K562 (cell line): Measurements from ENCODE around the gene CNOT11. TPM values are rescaled to one million over a fixed set of nuclear protein-coding genes. Genes with fewer than 3 reads are reported as not detected.

Experiments
- CBX1 ChIP-seq: sonication (generic); IDR thresholded peaks from 2 replicates; pipeline ENCODE4 v1.6.1; 2016; ENCODE audit warnings: antibody characterized with exemption, low read depth, mild to moderate bottlenecking
- CSDE1 ChIP-seq, 2 experiments: fragments of 450-650 bp; IDR thresholded peaks; 2 replicates each; pipeline ENCODE4 v1.6.1; 2016; ENCODE audit warnings: mild to moderate bottlenecking in 1 of 2
- FOXA3 ChIP-seq, 2 experiments: fragments of 450-650 bp in 1 of 2; sonication (generic) in 1 of 2; formaldehyde crosslinking; IDR thresholded peaks in 1 of 2; conservative IDR thresholded peaks in 1 of 2; 2 replicates each; pipeline versions ENCODE4 v1.4.0 to v1.8.0; 2020 to 2022; ENCODE audit warnings: mild to moderate bottlenecking in 2 of 2, missing genetic modification reagents in 1 of 2
- HMG20B ChIP-seq: fragments of 250-450 bp; sonication (Bioruptor Pico); IDR thresholded peaks from 2 replicates; pipeline ENCODE4 v1.5.0; 2021; ENCODE audit warnings: mild to moderate bottlenecking
- KLF1 ChIP-seq: fragments of 450-650 bp; IDR thresholded peaks from 2 replicates; pipeline ENCODE4 v1.6.1; 2016; ENCODE audit warnings: missing genetic modification characterization, missing compliant biosample characterization
- MEF2A ChIP-seq: IDR thresholded peaks from 2 replicates; pipeline ENCODE4 v1.6.1; 2011; ENCODE audit warnings: low read depth, mild to moderate bottlenecking, low read length, moderate library complexity; ENCODE audit not compliant: control insufficient read depth
- NRF1 ChIP-seq, 2 experiments: fragments of 450-650 bp; IDR thresholded peaks in 1 of 2; conservative IDR thresholded peaks in 1 of 2; 2 replicates each; pipeline ENCODE4 v1.6.1; 2014; ENCODE audit warnings: mild to moderate bottlenecking in 2 of 2
- RB1 ChIP-seq: fragments of 450-650 bp; IDR thresholded peaks from 2 replicates; pipeline ENCODE4 v1.6.1; 2017; ENCODE audit warnings: low read depth, mild to moderate bottlenecking
- ZBTB8A ChIP-seq: fragments of 450-650 bp; IDR thresholded peaks from 2 replicates; pipeline ENCODE4 v1.6.1; 2018; ENCODE audit warnings: mild to moderate bottlenecking, moderate library complexity; ENCODE audit not compliant: partially characterized antibody
- ZNF121 ChIP-seq: sonication (generic); formaldehyde crosslinking; conservative IDR thresholded peaks from 2 replicates; pipeline ENCODE4 v1.8.0; 2022; ENCODE audit warnings: missing genetic modification reagents
- ZNF143 ChIP-seq: sonication (generic); formaldehyde crosslinking; IDR thresholded peaks from 2 replicates; pipeline ENCODE4 v1.9.0; 2022; ENCODE audit warnings: mild to moderate bottlenecking, missing genetic modification reagents
- ZNF165 ChIP-seq: fragments of 250-450 bp; sonication (Bioruptor Pico); IDR thresholded peaks from 2 replicates; pipeline ENCODE4 v1.4.0; 2020; ENCODE audit warnings: borderline replicate concordance
- ZNF24 ChIP-seq: fragments of 450-650 bp; IDR thresholded peaks from 2 replicates; pipeline ENCODE4 v1.6.1; 2016
- ZNF274 ChIP-seq: IDR thresholded peaks from 2 replicates; pipeline ENCODE4 v1.6.1; 2011; ENCODE audit warnings: low read depth, mild to moderate bottlenecking, low read length, moderate library complexity, borderline replicate concordance
- ZNF75A ChIP-seq: fragments of 450-650 bp; formaldehyde crosslinking; IDR thresholded peaks from 2 replicates; pipeline ENCODE4 v1.4.0; 2020; ENCODE audit warnings: mild to moderate bottlenecking
- ZNF785 ChIP-seq: fragments of 250-450 bp; sonication (Bioruptor Pico); IDR thresholded peaks from 2 replicates; pipeline ENCODE4 v1.4.0; 2020; ENCODE audit warnings: mild to moderate bottlenecking
- polyA plus RNA-seq, 8 experiments: library from polyadenylated mRNA; depleted of rRNA in 4 of 8; stranded (reverse) in 5 of 8; unstranded in 3 of 8; fragments of >200 nt; fragmentation: Nextera tagmentation in 2 of 8; fragmentation: Illumina TruSeq in 1 of 8; extraction: Ambion mirVana in 2 of 8; extraction: Trizol in 1 of 8; gene quantifications; 2 replicates each; pipeline versions ENCODE4 v1.2.1 to v1.2.3, GENCODE V29; 2011 to 2014; ENCODE audit warnings: inconsistent platforms in 1 of 8, missing spikeins in 1 of 8
- total RNA-seq, 7 experiments: library from RNA; depleted of rRNA in 6 of 7; stranded (reverse); fragments of >200 nt in 6 of 7; fragmentation: Illumina TruSeq in 2 of 7; extraction: Trizol in 2 of 7; gene quantifications; 2 replicates each; pipeline versions ENCODE4 v1.2.1 to v1.2.3, GENCODE V29; 2011 to 2021; ENCODE audit warnings: low replicate concordance in 1 of 7
- TF ChIP-seq, protein P1 (sequence below): sonication (generic); formaldehyde crosslinking; IDR thresholded peaks from 2 replicates; pipeline ENCODE4 v1.8.1; 2023; ENCODE audit warnings: mild to moderate bottlenecking, missing genetic modification reagents
- TF ChIP-seq, protein P2 (sequence below): fragments of 200-800 bp; sonication (Bioruptor generic); IDR thresholded peaks from 2 replicates; pipeline ENCODE4 v1.6.1; 2017; ENCODE audit warnings: missing genetic modification characterization, missing compliant biosample characterization
- TF ChIP-seq, protein P3 (sequence below): sonication (generic); formaldehyde crosslinking; IDR thresholded peaks from 2 replicates; pipeline ENCODE4 v1.5.0; 2020; ENCODE audit warnings: missing genetic modification reagents
- TF ChIP-seq, protein P4 (sequence below): fragments of 450-650 bp; IDR thresholded peaks from 2 replicates; pipeline ENCODE4 v1.6.1; 2017; ENCODE audit warnings: antibody characterized with exemption
- TF ChIP-seq, protein P5 (sequence below): fragments of 450-650 bp; IDR thresholded peaks from 2 replicates; pipeline ENCODE4 v1.6.1; 2014; ENCODE audit warnings: low read depth, mild to moderate bottlenecking, moderate library complexity, borderline replicate concordance

CNOT11 gene
- total and polyA plus RNA-seq, 9 of the 15 experiments (the other 6 are each of a cell fraction or from before 2014, with no cell fraction given), result 12.7 to 163 (median 64.2) TPM

DNA sequence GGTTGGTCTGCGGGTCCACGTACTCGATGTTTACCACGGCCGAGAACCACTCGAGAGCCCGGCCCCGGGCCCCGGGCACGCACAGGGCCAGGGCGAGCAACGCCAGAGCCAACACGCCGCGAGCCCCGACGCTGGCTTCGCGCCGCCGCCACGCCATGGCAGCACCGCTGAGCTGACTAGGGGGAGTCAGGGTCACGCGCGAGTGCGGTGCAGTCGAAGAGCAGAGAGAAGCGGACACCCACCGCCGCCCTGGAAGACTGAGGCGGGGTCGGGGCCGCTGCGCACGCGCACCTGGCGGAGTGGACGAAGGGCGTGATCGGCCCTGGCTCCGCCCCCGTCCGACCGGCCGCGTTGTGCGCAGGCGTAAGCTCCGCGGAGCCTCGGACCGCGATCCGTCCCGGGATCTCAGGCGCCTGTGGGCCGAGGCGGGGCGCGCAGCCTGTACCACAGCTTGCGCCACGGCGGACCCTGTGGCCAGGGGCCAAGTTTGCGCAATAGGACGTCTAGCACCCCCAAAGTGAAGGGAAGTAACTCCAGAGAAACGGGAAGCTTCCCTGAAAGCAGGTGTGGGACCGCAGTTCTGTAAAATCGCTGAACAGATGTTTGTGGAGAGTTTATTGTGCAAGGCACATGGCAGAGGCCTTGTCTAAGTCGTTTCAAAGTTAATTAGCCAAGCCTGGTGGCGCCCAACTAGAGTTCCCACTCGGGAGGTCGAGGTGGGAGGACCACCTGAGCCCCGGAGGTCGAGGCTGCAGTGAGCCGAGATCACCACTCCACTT, 55.9 kb downstream of the CNOT11 start, which contains the start of gene RNF149 (continued):
- TF ChIP-seq, protein P1, sequence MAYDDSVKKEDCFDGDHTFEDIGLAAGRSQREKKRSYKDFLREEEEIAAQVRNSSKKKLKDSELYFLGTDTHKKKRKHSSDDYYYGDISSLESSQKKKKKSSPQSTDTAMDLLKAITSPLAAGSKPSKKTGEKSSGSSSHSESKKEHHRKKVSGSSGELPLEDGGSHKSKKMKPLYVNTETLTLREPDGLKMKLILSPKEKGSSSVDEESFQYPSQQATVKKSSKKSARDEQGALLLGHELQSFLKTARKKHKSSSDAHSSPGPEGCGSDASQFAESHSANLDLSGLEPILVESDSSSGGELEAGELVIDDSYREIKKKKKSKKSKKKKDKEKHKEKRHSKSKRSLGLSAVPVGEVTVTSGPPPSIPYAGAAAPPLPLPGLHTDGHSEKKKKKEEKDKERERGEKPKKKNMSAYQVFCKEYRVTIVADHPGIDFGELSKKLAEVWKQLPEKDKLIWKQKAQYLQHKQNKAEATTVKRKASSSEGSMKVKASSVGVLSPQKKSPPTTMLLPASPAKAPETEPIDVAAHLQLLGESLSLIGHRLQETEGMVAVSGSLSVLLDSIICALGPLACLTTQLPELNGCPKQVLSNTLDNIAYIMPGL, result no peak
- TF ChIP-seq ZNF24 (no peak), NRF1 (conservative IDR thresholded peaks at IDR 0.05 in 1 of 2, IDR thresholded peaks at IDR 0.05 in 1 of 2) (peak; percentile 99), RB1 (peak; percentile 66), ZNF143 (CRISPR knock-in tag) (no peak), ZNF274 (no peak), ZNF165 (CRISPR knock-in tag) (no peak), ZNF75A (CRISPR knock-in tag) (no peak), ZNF121 (CRISPR knock-in tag) (no peak), HMG20B (CRISPR knock-in tag) (no peak), CSDE1 (IDR thresholded peaks at IDR 0.05) (no peak), MEF2A (no peak), KLF1 (tag) (no peak; the same call in 1 of the 2 replicates), FOXA3 (CRISPR knock-in tag; conservative IDR thresholded peaks at IDR 0.05 in 1 of 2, IDR thresholded peaks at IDR 0.05 in 1 of 2) (0 out of 4 replicates have a peak, but pooled peaks of 1 of the 2 experiments have one; percentile 60), ZBTB8A (no peak), CBX1 (peak; percentile 69; the same call in 1 of the 2 replicates), ZNF785 (no peak)
- TF ChIP-seq, protein P2, sequence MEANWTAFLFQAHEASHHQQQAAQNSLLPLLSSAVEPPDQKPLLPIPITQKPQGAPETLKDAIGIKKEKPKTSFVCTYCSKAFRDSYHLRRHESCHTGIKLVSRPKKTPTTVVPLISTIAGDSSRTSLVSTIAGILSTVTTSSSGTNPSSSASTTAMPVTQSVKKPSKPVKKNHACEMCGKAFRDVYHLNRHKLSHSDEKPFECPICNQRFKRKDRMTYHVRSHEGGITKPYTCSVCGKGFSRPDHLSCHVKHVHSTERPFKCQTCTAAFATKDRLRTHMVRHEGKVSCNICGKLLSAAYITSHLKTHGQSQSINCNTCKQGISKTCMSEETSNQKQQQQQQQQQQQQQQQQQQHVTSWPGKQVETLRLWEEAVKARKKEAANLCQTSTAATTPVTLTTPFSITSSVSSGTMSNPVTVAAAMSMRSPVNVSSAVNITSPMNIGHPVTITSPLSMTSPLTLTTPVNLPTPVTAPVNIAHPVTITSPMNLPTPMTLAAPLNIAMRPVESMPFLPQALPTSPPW, result peak; percentile 57
- TF ChIP-seq, protein P3, sequence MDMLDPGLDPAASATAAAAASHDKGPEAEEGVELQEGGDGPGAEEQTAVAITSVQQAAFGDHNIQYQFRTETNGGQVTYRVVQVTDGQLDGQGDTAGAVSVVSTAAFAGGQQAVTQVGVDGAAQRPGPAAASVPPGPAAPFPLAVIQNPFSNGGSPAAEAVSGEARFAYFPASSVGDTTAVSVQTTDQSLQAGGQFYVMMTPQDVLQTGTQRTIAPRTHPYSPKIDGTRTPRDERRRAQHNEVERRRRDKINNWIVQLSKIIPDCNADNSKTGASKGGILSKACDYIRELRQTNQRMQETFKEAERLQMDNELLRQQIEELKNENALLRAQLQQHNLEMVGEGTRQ (CRISPR knock-in tag), result no peak
- TF ChIP-seq, protein P4, sequence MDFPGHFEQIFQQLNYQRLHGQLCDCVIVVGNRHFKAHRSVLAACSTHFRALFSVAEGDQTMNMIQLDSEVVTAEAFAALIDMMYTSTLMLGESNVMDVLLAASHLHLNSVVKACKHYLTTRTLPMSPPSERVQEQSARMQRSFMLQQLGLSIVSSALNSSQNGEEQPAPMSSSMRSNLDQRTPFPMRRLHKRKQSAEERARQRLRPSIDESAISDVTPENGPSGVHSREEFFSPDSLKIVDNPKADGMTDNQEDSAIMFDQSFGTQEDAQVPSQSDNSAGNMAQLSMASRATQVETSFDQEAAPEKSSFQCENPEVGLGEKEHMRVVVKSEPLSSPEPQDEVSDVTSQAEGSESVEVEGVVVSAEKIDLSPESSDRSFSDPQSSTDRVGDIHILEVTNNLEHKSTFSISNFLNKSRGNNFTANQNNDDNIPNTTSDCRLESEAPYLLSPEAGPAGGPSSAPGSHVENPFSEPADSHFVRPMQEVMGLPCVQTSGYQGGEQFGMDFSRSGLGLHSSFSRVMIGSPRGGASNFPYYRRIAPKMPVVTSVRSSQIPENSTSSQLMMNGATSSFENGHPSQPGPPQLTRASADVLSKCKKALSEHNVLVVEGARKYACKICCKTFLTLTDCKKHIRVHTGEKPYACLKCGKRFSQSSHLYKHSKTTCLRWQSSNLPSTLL, result no peak
- TF ChIP-seq, protein P5, sequence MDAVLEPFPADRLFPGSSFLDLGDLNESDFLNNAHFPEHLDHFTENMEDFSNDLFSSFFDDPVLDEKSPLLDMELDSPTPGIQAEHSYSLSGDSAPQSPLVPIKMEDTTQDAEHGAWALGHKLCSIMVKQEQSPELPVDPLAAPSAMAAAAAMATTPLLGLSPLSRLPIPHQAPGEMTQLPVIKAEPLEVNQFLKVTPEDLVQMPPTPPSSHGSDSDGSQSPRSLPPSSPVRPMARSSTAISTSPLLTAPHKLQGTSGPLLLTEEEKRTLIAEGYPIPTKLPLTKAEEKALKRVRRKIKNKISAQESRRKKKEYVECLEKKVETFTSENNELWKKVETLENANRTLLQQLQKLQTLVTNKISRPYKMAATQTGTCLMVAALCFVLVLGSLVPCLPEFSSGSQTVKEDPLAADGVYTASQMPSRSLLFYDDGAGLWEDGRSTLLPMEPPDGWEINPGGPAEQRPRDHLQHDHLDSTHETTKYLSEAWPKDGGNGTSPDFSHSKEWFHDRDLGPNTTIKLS, result peak; percentile 60
